HG03108 (cell line): ENCODE results near the gene CGN.

Experiments
- ATAC-seq: cut with Tn5 transposase; IDR thresholded peaks from one replicate; pipeline ENCODE4 v1.9.1; 2021; ENCODE audit warnings: moderate library complexity; ENCODE audit not compliant: unreplicated experiment

Gene CGN

GRCh38 chr1:151584780-151585179 lies 73.6 kb downstream of the CGN start:
- no peak for ATAC-seq

- ATAC-seq, result no peak
These were observed 74.4 kb downstream of the CGN start for GRCh38 chr1:151585622-151586021.
